GM18858 (cell line): Measurements from ENCODE around the gene DYRK1A.

Experiments
- ATAC-seq: cut with Tn5 transposase; IDR thresholded peaks from one replicate; pipeline ENCODE4 v1.9.1; 2021; ENCODE audit not compliant: unreplicated experiment

Gene DYRK1A

GRCh38 chr21:37447288-37447936 is 80.8 kb downstream of the DYRK1A start:
- no peak for ATAC-seq

- ATAC-seq, result no peak
Observed at GRCh38 chr21:37449302-37449937, 82.8 kb downstream of the DYRK1A start.

- no peak for ATAC-seq
Observed at GRCh38 chr21:37450445-37450941, 83.9 kb downstream of the DYRK1A start.

- ATAC-seq, result no peak
Observed at GRCh38 chr21:37451446-37451845, 84.9 kb downstream of the DYRK1A start.

DNA sequence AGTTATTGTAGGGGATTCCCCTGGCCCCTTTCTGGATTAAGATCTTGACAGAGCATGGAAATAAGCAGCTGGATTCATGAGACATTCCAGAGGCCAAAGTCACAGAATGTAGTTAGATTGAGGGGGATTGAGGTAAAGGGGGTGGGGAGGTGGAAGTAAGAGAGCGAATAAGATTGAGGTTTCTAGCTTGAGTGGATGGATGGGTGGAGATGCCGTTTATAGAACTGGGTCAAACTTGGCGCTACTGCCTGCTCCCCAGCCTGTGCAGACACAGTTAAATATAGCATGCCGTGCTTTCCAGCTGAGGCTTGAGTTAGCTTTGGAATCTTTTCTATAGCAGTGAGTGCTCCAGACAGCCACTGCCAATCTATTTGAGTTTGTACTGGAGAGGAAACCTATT is 85.7 kb downstream of the DYRK1A start:
- ATAC-seq, result no peak

DNA sequence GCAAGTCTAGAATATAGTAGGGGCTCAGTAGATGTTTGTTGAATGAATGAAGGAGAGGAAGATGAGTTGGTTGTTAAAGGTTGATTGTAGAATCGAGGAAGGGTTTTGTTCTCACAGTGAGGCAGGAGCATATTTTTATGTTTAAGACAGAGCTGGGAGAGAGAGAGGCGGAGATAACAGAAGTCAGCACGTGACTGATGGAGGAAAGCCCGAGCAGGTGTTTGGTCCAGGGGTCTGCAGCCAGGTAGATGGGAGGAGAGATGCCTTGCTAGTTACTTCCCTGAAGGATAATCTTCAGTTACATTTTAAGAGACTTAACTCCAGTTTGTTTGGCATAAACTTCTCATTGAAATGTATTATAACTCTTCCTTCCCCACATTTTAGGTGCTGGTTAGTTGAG is 86.8 kb downstream of the DYRK1A start:
- ATAC-seq, result no peak

GRCh38 chr21:37454869-37455503 is 88.4 kb downstream of the DYRK1A start:
- ATAC-seq, result no peak

DNA sequence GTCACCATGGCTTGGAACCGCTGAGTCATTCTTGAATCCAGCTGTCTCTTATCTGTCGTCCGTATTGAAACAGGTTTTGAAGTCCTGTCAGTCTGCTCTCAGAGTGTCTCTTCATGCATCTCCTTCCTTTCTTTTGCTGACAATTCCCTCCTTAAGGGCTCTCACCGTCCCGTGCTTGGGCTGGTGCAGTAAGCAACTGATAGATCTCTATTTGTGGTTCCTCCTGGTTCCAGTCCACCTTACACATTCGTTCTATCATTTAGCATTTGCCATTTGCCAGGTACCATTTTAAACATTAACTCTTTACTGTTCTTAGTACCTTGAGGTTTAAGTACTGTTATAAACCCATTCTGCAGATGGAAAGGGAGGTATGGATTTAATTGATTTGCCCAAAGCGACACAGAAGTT is 88.9 kb downstream of the DYRK1A start:
- ATAC-seq, result no peak

DNA sequence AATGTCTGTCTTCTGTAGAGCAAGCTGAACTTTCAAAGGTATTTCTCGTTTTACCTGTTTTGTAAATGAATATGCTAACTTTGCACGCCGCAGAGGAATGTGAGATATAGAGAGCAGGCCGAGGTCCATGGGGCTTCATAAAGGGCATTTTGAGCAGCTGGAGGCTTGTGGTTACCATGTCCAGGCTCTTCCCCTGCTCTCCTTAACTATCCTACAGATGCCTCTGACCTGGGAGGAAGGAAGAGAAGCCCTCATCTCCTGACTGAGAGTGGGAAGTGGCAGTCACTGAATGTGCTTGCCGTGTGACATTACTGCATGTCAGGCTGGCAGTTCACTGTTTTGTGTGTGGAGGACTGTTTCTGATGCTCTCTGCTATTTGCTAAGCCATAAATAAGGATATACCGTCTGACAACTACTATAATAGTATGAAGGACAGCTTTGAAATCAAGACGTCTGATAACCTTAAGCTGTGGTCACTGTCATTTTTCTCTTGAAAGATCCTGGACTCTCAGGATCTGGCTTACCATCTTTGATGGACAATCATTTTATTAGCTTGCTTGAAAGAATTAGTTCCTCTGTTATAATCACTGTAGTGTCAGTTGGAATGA is 92.2 kb downstream of the DYRK1A start:
- ATAC-seq, result no peak

- ATAC-seq, result no peak
Observed at GRCh38 chr21:37459575-37459974, 93.0 kb downstream of the DYRK1A start.

GRCh38 chr21:37460196-37460595 is 93.6 kb downstream of the DYRK1A start:
- no peak for ATAC-seq

DNA sequence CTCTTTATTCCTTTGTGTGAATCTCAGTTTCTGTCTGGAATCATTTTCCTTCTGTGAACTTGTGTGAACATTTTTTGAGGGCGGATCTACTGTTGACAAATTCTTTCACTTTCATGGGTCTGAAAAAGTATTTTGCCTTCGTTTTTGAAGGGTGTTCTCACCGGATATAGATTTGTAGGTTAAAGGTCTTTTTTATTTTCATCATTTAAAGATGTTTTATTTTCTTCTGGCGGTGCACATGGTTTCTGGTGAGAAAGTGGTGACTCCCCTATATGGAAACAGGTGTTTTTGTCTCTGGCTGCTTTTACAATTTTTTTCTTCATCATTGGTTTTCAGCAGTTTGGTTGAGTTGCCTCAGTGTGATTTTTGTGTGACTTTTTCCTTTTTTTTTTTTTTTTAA is 94.9 kb downstream of the DYRK1A start:
- no peak for ATAC-seq

- ATAC-seq, result no peak
Observed at GRCh38 chr21:37462087-37462861, 95.7 kb downstream of the DYRK1A start.

DNA sequence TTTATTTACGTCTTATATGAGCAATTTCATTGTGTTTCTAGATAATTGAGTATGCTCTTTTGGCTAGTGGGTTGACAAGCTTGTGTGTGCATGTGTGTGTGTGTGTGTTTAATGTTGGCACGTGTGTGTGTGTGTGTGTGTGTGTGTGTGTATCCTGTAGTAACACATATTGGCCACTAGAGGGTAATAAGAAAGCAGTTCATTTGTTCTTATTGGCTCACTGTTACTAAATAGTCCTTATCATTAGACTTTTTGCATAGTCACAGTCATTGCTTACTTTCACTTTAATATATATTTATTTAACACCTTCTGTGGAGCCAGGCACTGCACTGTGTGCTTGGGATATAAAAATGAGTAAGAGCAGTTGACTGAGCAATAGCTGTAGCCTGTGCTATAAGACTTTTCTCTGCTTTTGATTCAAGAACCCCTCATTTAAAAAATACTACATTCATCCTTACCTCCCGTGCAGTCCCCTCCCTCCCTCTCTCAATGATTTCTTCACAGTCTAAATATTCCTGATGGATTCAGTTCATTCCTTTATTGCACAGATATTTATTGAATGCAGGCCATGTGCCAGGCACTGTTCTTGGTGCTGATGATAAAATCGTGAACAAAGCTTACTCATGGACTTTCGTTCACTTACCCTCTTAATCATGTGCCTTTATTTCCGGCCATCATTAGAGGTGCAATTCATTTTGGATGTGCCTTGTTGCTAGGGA is 96.7 kb downstream of the DYRK1A start:
- no peak for ATAC-seq

GRCh38 chr21:37467082-37467481 is 100.5 kb downstream of the DYRK1A start:
- ATAC-seq, result no peak

- ATAC-seq, result no peak
Observed at GRCh38 chr21:37468909-37469308, 102.3 kb downstream of the DYRK1A start.

GRCh38 chr21:37469441-37469840 is 102.9 kb downstream of the DYRK1A start:
- ATAC-seq, result no peak

DNA sequence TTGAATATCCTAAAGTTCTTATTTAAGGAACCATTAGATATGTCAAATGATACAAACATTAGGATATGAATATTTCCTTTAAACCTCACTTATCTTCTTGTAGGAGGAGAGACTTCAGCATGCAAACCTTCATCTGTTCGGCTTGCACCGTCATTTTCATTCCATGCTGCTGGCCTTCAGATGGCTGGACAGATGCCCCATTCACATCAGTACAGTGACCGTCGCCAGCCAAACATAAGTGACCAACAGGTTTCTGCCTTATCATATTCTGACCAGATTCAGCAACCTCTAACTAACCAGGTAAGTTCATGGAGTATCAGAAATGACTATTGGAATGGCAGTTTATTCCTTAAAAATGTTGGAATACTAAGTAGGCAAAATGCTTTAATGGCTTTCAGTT is 106.0 kb downstream of the DYRK1A start:
- ATAC-seq, result no peak

- no peak for ATAC-seq
Observed at GRCh38 chr21:37473491-37473890, 106.9 kb downstream of the DYRK1A start.

GRCh38 chr21:37474342-37474741 is 107.8 kb downstream of the DYRK1A start:
- no peak for ATAC-seq
